Kidney glomerular epithelial cell (primary cell): ENCODE results near the gene RPL27.
A peak's percentile ranks its signal among the peaks of the same experiment; 100 is the strongest.

Experiments
- DNase-seq: peaks from one replicate; lab custom pipeline; 2025; lab: John Stamatoyannopoulos, UW

RPL27 gene

GRCh38 chr17:43020789-43021740 lies 22.8 kb downstream of the RPL27 start:
- peak; percentile 69 for DNase-seq

DNA sequence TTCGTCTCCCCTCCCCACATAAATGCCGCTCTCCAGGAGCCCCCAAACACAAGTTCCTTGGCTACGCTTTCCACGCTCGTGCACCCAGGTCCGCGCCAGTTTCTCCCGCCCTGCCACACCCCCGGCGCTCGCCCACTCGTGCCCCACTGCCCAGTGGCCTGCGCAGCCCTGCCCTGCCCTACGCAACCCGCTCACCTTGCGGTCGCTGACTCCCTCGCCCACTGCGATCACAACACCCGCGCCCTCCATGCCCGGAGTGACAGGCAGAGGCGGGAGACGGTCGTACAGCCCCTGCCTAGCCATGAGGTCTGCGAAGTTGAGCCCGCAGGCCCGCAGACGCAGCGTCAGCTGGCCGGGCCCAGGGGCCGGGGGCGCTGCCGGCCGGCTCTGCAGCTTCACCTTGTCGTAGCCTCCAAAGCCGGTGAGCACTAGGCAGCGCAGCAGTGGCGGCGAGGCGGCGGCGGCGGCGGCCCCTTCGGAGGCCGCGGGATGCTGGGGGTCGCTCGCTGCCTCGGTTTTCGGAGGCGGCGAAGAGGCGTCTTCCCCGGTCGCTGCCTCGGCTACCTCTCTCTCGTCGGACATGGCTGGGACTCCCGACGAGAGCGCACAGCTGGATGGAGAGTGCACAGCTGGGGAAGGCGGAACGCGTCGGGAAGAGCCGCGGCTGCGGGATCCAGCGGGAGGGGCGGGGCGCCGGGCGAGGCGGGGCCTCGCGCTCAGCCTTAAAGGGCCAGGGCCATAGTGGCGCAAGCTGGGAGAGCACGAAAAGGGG lies 23.7 kb downstream of the RPL27 start, which contains the start of gene VAT1:
Gene VAT1, minus strand, starts transcription at position 645 of the 772 bp plus-strand sequence. Its CDS starts 63 bp downstream, at position 582.
- DNase-seq: peak; percentile 72

DNA sequence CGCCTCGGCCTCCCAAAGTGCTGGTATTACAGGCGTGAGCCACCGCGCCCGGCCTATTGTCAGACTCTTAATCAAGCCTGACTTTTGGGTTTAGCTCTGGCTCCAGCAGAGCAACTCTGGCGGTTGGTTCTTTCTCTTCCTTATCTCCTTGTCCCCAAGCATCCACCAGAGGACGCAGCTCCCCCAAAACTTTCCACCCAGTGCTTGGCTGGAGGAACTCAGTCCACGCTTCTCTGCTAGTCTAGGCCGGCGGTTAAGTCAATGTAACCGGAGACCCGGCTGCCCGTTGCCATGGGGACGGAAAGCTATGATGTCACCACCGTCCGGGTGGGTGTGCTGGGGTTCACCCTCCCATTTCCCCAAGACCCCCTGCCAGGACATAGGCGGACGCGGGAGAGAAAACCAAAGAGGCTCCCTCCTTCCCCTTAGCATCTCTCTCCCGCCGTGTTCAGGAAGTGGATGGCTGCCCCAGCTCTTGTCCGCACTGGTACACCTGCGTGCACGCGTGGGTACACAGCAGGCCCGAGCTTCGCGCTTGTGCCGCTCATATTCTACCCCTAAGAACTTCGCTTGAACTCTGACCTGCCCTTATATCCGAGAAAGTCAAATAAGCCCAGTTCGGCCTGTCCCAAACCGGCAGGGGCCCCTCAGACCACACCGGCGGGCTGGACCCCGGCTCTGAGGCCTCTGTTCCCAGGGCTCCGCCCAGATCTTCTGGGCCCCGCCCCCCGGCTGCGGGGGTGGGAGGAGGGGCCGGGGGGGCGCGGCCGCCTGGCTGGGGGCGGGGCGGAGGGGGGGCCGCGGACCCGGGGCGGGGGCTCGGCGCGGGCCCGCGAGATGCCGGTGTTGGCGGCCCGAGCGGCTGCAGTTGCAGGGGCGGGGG lies 26.4 kb downstream of the RPL27 start, which contains the start of gene RND2:
Gene RND2, plus strand, starts transcription at position 825 of the 883 bp plus-strand sequence. CDS start 117 bp downstream, outside the sequence.
- DNase-seq: peak; percentile 96

- no peak for DNase-seq
Measured at GRCh38 chr17:43025290-43025657, 27.1 kb downstream of the RPL27 start.

- no peak for DNase-seq
Measured at GRCh38 chr17:43025766-43026537, 27.7 kb downstream of the RPL27 start.

DNA sequence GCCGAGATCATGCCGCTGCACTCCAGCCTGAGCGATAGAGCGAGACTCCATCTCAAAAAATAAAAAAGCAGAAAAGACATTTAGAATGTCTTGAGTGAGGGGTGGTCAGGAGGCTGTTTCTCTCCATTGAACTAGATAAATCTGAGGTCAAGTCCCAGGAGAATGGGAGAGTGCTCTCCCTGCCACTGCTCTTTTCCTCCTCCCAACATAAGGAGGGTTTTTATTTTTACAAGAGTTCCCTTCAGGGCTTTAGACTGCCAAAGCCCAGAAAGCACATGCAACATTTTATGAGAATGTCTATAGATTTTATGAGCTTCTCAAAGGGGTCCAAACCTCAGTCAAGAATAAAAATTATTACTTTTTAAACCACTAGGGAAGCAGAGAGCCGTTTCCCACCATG lies 28.4 kb downstream of the RPL27 start:
- no peak for DNase-seq

GRCh38 chr17:43027091-43028032 lies 29.1 kb downstream of the RPL27 start:
- DNase-seq: no peak

DNA sequence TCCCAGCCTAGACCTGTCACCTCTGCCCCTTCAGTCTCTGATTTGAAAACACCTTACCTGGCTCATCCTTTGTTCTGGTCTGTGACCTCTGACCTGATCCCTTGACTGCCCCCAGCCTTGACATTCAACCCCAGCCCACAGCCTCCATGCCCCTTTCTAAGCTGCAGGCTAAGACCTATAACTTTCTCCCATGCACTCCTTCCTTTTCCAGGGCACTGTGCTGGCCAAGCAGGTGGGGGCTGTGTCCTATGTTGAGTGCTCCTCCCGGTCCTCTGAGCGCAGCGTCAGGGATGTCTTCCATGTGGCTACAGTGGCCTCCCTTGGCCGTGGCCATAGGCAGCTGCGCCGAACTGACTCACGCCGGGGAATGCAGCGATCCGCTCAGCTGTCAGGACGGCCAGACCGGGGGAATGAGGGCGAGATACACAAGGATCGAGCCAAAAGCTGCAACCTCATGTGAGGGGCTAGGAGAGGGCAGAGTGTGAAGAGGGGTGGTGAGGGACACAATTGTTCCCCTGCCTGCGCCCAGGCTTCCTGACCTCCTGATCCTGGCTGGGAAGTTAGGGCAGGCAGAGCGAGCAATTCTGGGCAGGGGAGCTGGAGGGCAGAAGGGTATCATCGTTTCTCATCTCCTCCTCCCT lies 30.1 kb downstream of the RPL27 start:
- no peak for DNase-seq

- no peak for DNase-seq
Measured at GRCh38 chr17:43030137-43030767, 32.0 kb downstream of the RPL27 start.

- DNase-seq: no peak
Measured at GRCh38 chr17:43031666-43032065, 33.4 kb downstream of the RPL27 start.

DNA sequence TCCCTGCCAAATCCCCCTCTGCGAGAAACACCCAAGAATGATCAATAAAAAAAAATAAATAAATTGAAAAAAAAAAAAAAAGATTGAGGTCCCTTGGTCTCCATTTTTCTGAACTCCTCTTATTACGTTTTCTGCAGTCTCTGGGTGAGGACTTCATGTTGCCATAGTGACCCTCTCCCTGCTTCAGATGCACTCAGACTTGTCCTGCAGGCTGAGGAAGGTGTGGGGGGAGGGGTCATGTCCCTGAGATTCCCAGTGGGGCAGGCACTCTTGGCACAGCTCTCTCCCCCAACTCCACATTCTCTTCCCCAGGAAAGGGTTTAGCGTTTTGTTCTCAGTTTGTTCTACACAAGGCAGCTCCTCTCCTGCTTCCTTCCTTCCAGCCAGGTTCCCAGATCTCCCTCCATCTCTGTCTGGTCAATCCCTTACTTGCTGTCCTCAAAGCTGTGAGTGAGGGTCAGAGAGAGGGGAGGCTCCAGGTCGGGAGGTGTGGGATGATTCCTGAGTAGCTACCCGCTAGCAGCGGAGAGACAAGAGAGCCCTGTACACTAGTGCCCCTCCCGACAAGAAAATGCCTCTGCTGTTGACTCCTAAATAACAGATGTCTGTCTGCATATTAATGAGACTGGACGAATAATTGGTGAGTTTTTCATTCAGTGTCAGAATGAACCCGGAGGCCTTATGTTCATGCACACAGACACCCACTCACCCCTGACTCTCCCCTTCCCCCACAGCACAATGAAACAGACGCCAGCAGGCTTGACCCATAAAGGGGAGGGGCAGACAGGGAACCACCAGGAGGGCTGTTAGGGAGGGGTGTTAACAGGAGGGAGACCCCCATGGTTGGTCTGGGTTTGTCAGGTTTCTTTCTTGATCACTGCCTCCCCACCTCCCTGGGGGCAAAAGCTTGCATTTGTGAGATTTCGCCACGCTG lies 36.0 kb downstream of the RPL27 start:
- DNase-seq: no peak

- DNase-seq: no peak
Measured at GRCh38 chr17:43034894-43035293, 36.7 kb downstream of the RPL27 start.

DNA sequence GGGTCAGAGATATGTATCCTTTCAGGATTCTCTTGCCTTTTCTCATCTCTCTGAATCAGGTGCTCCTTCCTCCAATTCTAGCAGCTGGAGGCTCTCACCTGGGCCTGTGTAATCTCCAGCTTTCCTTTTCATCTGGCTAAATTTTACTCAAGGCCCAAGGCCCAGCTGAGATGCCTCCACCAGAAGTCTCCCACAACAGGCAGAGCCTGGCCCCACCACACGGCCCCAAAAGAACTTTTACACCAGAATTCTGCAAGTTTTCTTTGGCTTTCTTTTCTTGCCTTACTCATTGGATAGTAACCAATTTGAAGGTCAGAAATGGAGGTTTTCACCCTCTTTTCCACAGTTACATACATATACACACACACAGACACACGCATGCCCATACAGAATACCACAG lies 41.4 kb downstream of the RPL27 start:
- no peak for DNase-seq

- no peak for DNase-seq
Measured at GRCh38 chr17:43040655-43041054, 42.4 kb downstream of the RPL27 start.

DNA sequence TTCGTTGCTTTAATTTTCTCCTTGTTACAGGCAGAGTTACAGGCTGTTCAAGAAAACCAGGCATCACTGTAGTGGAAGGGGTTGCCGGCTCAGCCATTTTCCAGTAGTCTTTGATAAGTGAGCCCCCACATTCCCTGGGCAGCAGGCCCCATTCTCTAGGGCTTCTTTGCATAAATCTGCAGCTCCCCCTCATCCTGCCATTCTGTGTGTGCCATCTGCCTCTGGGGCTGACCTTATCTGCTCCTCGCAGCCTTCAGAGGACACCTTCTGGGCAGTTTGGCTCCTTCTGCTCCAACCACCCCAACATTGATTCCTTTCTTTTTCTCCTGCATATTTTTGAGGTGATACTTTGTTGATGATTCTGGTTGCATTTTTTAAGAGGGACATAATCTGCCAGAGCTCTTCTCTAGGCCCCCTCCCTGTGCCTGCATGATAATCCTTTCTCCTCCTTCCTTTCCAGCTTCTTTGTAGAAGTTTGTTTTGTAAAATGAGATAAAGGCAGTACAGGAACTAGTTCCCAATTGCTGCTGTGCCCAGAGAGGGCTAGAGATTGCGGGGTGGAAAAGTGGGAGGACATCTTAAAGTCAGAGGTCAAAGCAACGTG lies 43.9 kb downstream of the RPL27 start:
- DNase-seq: no peak

- DNase-seq: no peak
Measured at GRCh38 chr17:43043307-43043706, 45.1 kb downstream of the RPL27 start.

GRCh38 chr17:43044024-43044423 lies 45.8 kb downstream of the RPL27 start:
- DNase-seq: no peak
